Endothelial cell of umbilical vein (primary cell): Measurements from ENCODE around the gene NCR1. TPM values are rescaled to one million over a fixed set of nuclear protein-coding genes. Genes with fewer than 3 reads are reported as not detected.
"Not testable (repeated sequence)": the region's sequence is repeated elsewhere in the genome, so short reads cannot be mapped to it uniquely, and the experiment has no call there.

ENCODE experiments used
- BruUV-seq: library from RNA; stranded (reverse); fragments of 400-500 nt; replicated peaks from 2 replicates; lab custom pipeline; 2021; lab: Mats Ljungman, UMichigan
- CTCF ChIA-PET: fragments of 300-600, 350-600 bp; sonication (Branson Sonifier 250); formaldehyde crosslinking; loops from one replicate; lab custom pipeline; 2021; ENCODE audit warnings: antibody characterized with exemption, inconsistent platforms; lab: Charles Lee
- POLR2A ChIA-PET: fragments of 300-600, 350-600 bp; sonication (Branson Sonifier 250); formaldehyde crosslinking; loops from one replicate; lab custom pipeline; 2021; ENCODE audit warnings: antibody characterized with exemption, inconsistent platforms; lab: Charles Lee
- DNase-seq: peaks from one replicate; pipeline ENCODE4 v3.0.0-alpha.2; 2011; ENCODE audit warnings: low read depth, low spot score
- FAIRE-seq: peaks from 2 replicates; lab custom pipeline; 2011; peaks lifted over from hg19 to GRCh38; lab: Jason Lieb, UNC
- H2AFZ ChIP-seq: 2 replicates; pipeline ENCODE4 v1.6.0; 2012; ENCODE audit warnings: low read depth, low read length, control low read depth, inconsistent platforms
- H3K27ac ChIP-seq: 2 replicates; pipeline ENCODE4 v1.5.1; 2011; ENCODE audit warnings: low read depth, mild to moderate bottlenecking, control low read depth, low read length, moderate library complexity; ENCODE audit not compliant: insufficient read depth
- H3K27me3 ChIP-seq, 2 experiments: 2 replicates each; pipeline versions ENCODE4 v1.6.0 to v1.6.1; 2011; ENCODE audit warnings: low read length in 2 of 2, mixed read lengths in 1 of 2; ENCODE audit not compliant: control insufficient read depth in 2 of 2, insufficient read depth in 2 of 2
- H3K36me3 ChIP-seq, 2 experiments: 2 replicates in 1 of 2; 3 replicates in 1 of 2; pipeline ENCODE4 v1.5.1; 2011; ENCODE audit warnings: low read length in 2 of 2, mild to moderate bottlenecking in 1 of 2, moderate library complexity in 1 of 2; ENCODE audit not compliant: control insufficient read depth in 2 of 2, insufficient read depth in 2 of 2; ENCODE audit errors: extremely low read depth in 1 of 2
- H3K4me1 ChIP-seq: 3 replicates; pipeline ENCODE4 v1.5.1; 2011; ENCODE audit warnings: mild to moderate bottlenecking, low read length; ENCODE audit not compliant: control insufficient read depth, insufficient read depth; ENCODE audit errors: extremely low read depth
- H3K4me2 ChIP-seq: 2 replicates; pipeline ENCODE4 v1.6.1; 2011; ENCODE audit warnings: low read length, control low read depth, mixed read lengths; ENCODE audit not compliant: insufficient read depth
- H3K4me3 ChIP-seq, 3 experiments: fragments of 200-600 bp in 1 of 3; sonication (generic), shearing (Covaris generic) in 1 of 3; replicated peaks in 1 of 3; 2 replicates each; pipeline ENCODE4 v1.5.1; 2011 to 2016; ENCODE audit warnings: control low read depth in 3 of 3, low read length in 3 of 3, mild to moderate bottlenecking in 2 of 3, inconsistent platforms in 1 of 3, low read depth in 1 of 3, moderate library complexity in 1 of 3; ENCODE audit not compliant: insufficient read depth in 1 of 3
- H3K79me2 ChIP-seq: 2 replicates; pipeline ENCODE4 v1.6.0; 2012; ENCODE audit warnings: low read length, inconsistent platforms; ENCODE audit not compliant: control insufficient read depth, insufficient read depth
- H3K9ac ChIP-seq: replicated peaks from 2 replicates; pipeline ENCODE3; 2011; ENCODE audit warnings: low read length, control low read depth; ENCODE audit not compliant: insufficient read depth; ENCODE audit errors: extremely low read depth
- H3K9me1 ChIP-seq: replicated peaks from 3 replicates; pipeline ENCODE4 v1.6.0; 2011; ENCODE audit warnings: mild to moderate bottlenecking, low read length; ENCODE audit not compliant: control insufficient read depth, insufficient read depth; ENCODE audit errors: extremely low read depth
- H3K9me3 ChIP-seq: replicated peaks from 2 replicates; pipeline ENCODE4 v1.5.1; 2012; ENCODE audit warnings: low read length, inconsistent platforms; ENCODE audit not compliant: control insufficient read depth, insufficient read depth
- H4K20me1 ChIP-seq: replicated peaks from 2 replicates; pipeline ENCODE3; 2011; ENCODE audit warnings: mild to moderate bottlenecking, low read length; ENCODE audit not compliant: control insufficient read depth, insufficient read depth; ENCODE audit errors: extremely low read depth
- CTCF ChIP-seq, 2 donors: IDR thresholded peaks; 1 replicate in 1 of 2; 2 replicates in 1 of 2; pipeline ENCODE4 v1.5.1; 2011; ENCODE audit warnings: low read length in 2 of 2, mild to moderate bottlenecking in 2 of 2, moderate library complexity in 2 of 2, control low read depth in 1 of 2, inconsistent platforms in 1 of 2, low read depth in 1 of 2; ENCODE audit not compliant: insufficient read depth in 1 of 2; ENCODE audit errors: extremely low read depth in 1 of 2
- dilution Hi-C: fragments of 300-500 bp; cut with MboI; formaldehyde crosslinking; loops from one replicate; pipeline ENCODE4 v1.15.0; 2019; ENCODE audit warnings: low sequenced_read_pairs; ENCODE audit not compliant: extremely low pct_ligation_motif_present
- intact Hi-C: fragments of 100-400 bp; cut with micrococcal nuclease; formaldehyde crosslinking; loops from one replicate; pipeline ENCODE4 v1.10.0; 2022
- polyA plus RNA-seq, 4 experiments: library from polyadenylated mRNA; depleted of rRNA in 3 of 4; stranded (reverse) in 3 of 4; unstranded in 1 of 4; fragments of >200 nt; gene quantifications; 2 replicates each; pipeline versions ENCODE4 v1.2.1 to v1.2.3, GENCODE V29; 2011 to 2012; ENCODE audit warnings: missing spikeins in 1 of 4
- total RNA-seq: library from RNA; stranded (reverse); gene quantifications from 2 replicates; pipeline ENCODE4 v1.2.3, GENCODE V29; 2021

The NCR1 gene
- total and polyA plus RNA-seq, 2 donors (not counting 3 experiments of a cell fraction or from before 2014, with no cell fraction given), result 0.44 to 0.76 TPM

- not testable (repeated sequence) for H4K20me1 ChIP-seq
- CTCF ChIA-PET, result interaction anchor here (0.9 to 1.2 kb wide), 2 partner anchors 39 kb away, joined by 4 to 6 read pairs; no protein-coding TSS in a partner anchor
- intact Hi-C loops, result loop anchor here (2.0 kb wide), 1 partner anchor 439 kb away; no protein-coding TSS in a partner anchor
Observed at GRCh38 chr19:54919646-54920563, 14.0 kb downstream of the NCR1 start.

More at GRCh38 chr19:54919646-54920563, 14.0 kb downstream of the NCR1 start:
- H3K9ac ChIP-seq, H3K36me3 ChIP-seq, H3K27ac ChIP-seq, H2AFZ ChIP-seq, H3K4me2 ChIP-seq, BruUV-seq, H3K4me3 ChIP-seq, POLR2A ChIA-PET, FAIRE-seq, H3K27me3 ChIP-seq, H3K9me3 ChIP-seq, H3K4me1 ChIP-seq, DNase-seq, H3K9me1 ChIP-seq, dilution Hi-C loops, H3K79me2 ChIP-seq: not testable (repeated sequence)
- peak in 1 of 2 donors; percentile 18 for TF ChIP-seq CTCF (IDR thresholded peaks at IDR 0.05; ENCODE audit: extremely low read depth in 1 of 2, insufficient read depth in 1 of 2, low read depth in 1 of 2, low read length in 2 of 2)
